Measurements from ENCODE around the gene PLEKHA4. TPM values are rescaled to one million over a fixed set of nuclear protein-coding genes. Genes with fewer than 3 reads are reported as not detected.

The PLEKHA4 gene
- total RNA-seq, 1 experiment from 2014 or later: 4.2 TPM

- DNase-seq (ENCODE audit: low read depth, low spot score): no peak
- Histone ChIP-seq H3K4me3 (ENCODE audit: low read depth in 2 of 2, low read length in 2 of 2) (peak overlapping the region; percentile 72 to 82), H3K4me1 (ENCODE audit: control insufficient read depth, insufficient read depth, low read length) (no peaks in the 10 kb centered on the region; the same call in 1 of the 2 replicates), H3K27me3 (ENCODE audit: control insufficient read depth, insufficient read depth, low read length) (no peaks in the 10 kb centered on the region), H3K27ac (ENCODE audit: low read length) (peak overlapping the region; percentile 86), H3K36me3 (ENCODE audit: control insufficient read depth, insufficient read depth, low read length) (no peaks in the 10 kb centered on the region), H3K9me3 (ENCODE audit: control insufficient read depth, insufficient read depth, low read depth, low read length) (no peaks in the 10 kb centered on the region)
- ChIA-PET POLR2A (no interaction called here), CTCF (interaction anchor here (0.6 kb wide), 1 partner anchor 47 kb away, joined by 3 read pairs; no protein-coding TSS in a partner anchor)
- intact Hi-C loops (cut with micrococcal nuclease; ENCODE audit: unreplicated experiment) (no loop called here), in situ Hi-C loops (cut with HindIII; ENCODE audit: low pct_unique_long_range_greater_than_20kb, low sequenced_read_pairs) (no loop called here)
- TF ChIP-seq POLR2AphosphoS5 (IDR thresholded peaks at IDR 0.05; ENCODE audit: low read depth, low read length): no peak
- TF ChIP-seq REST (IDR thresholded peaks at IDR 0.05; ENCODE audit: insufficient read depth in 1 of 2, low read depth in 2 of 2, low read length in 1 of 2): no peak
- TF ChIP-seq SIN3A (IDR thresholded peaks at IDR 0.05; ENCODE audit: borderline replicate concordance, insufficient read depth, low read depth, low read length): no peak
- no peak for TF ChIP-seq CTCF (IDR thresholded peaks at IDR 0.05)
- no peak for TF ChIP-seq TCF7L2 (IDR thresholded peaks at IDR 0.05; ENCODE audit: low read depth, low read length)
- BruUV-seq (replicated peaks): no TSS peak
- ATAC-seq: peak; percentile 83
Measured at GRCh38 chr19:48837051-48837524, 31.3 kb downstream of the PLEKHA4 start.

- DNase-seq (ENCODE audit: low read depth, low spot score) (no peak), ATAC-seq (peak; percentile 74)
- peak within 1 kb of the TSS; percentile 86 for H3K27ac ChIP-seq (ENCODE audit: low read length)
- peak within 1 kb of the TSS; percentile 72 to 82 for H3K4me3 ChIP-seq (ENCODE audit: low read depth in 2 of 2, low read length in 2 of 2)
- no peaks in the 10 kb centered on the region for H3K27me3 ChIP-seq (ENCODE audit: control insufficient read depth, insufficient read depth, low read length)
- TF ChIP-seq TCF7L2 (IDR thresholded peaks at IDR 0.05; ENCODE audit: low read depth, low read length) (no peak), REST (IDR thresholded peaks at IDR 0.05; ENCODE audit: insufficient read depth in 1 of 2, low read depth in 2 of 2, low read length in 1 of 2) (no peak), CTCF (IDR thresholded peaks at IDR 0.05) (peak; percentile 63)
- ChIA-PET POLR2A (no interaction called here), CTCF (interaction anchor here (0.6 kb wide), 3 partner anchors 46 to 135 kb away, joined by 3 to 7 read pairs (median 4); no protein-coding TSS in a partner anchor)
- H3K36me3 ChIP-seq (ENCODE audit: control insufficient read depth, insufficient read depth, low read length): no peaks in the 10 kb centered on the region
- TSS peak; percentile 92 for BruUV-seq (replicated peaks)
- intact Hi-C loops (cut with micrococcal nuclease; ENCODE audit: unreplicated experiment) (no loop called here), in situ Hi-C loops (cut with HindIII; ENCODE audit: low pct_unique_long_range_greater_than_20kb, low sequenced_read_pairs) (no loop called here)
- H3K4me1 ChIP-seq (ENCODE audit: control insufficient read depth, insufficient read depth, low read length): no peaks in the 10 kb centered on the region; the same call in 1 of the 2 replicates
- no peaks in the 10 kb centered on the region for H3K9me3 ChIP-seq (ENCODE audit: control insufficient read depth, insufficient read depth, low read depth, low read length)
Measured at GRCh38 chr19:48836089-48837017, 32.1 kb downstream of the PLEKHA4 start, which contains the start of gene HSD17B14. HSD17B14 (minus strand) TSS chr19:48836491; CDS start chr19:48836411, 80 bp downstream.
